Left colon (tissue), 2 donors: ENCODE results near the gene CCDC106. TPM values are rescaled to one million over a fixed set of nuclear protein-coding genes. Genes with fewer than 3 reads are reported as not detected.

Experiments
- ATAC-seq: fragments of 200-7000 bp; cut with Tn5 transposase; one replicate; pipeline ENCODE4 v1.9.1; 2020; ENCODE audit warnings: mild to moderate bottlenecking, moderate library complexity
- DNase-seq, 2 donors: peaks; one replicate each; pipeline ENCODE4 v3.0.0-alpha.2; 2020
- intact Hi-C, 2 donors: fragments of 100-400 bp; cut with DNase I in 1 of 2; cut with micrococcal nuclease in 1 of 2; formaldehyde crosslinking; loops; one replicate each; pipeline versions ENCODE4 v1.11.2 to v1.14.0; 2022; cut with DNase I, micrococcal nuclease
- total RNA-seq, 2 donors: library from RNA; stranded (reverse); fragmentation: NEBNext Ultra II Directional; extraction: Animal tissue kit (Norgen Biotek cat#: 25700); gene quantifications; one replicate each; pipeline ENCODE4 v1.2.1, GENCODE V29; 2021
- donor health status: DM: no; HTN: no; CAD: no.
- donor health status: DM: yes; HTN: yes; CAD: no.

Gene CCDC106
- total RNA-seq, 2 donors from 2014 or later = 6.2 to 6.7 TPM

- ATAC-seq = peak; percentile 88
- peak; percentile 97 to 98 for DNase-seq
- intact Hi-C loops = no loop called here
Measured at GRCh38 chr19:55674841-55675660, 27.0 kb downstream of the CCDC106 start, which contains the start of gene EPN1. Gene EPN1, plus strand, starts transcription at chr19:55675226. Its CDS starts 3,402 bp downstream, at chr19:55678628.

GRCh38 chr19:55675661-55676354 lies 27.8 kb downstream of the CCDC106 start:
- intact Hi-C loops = no loop called here
- peak; percentile 1 for ATAC-seq
- no peak for DNase-seq

GRCh38 chr19:55676383-55676782 lies 28.4 kb downstream of the CCDC106 start:
- intact Hi-C loops = no loop called here
- ATAC-seq = no peak
- DNase-seq = no peak

- ATAC-seq = no peak
- no peak for DNase-seq
- intact Hi-C loops = no loop called here
Measured at GRCh38 chr19:55676889-55677505, 29.0 kb downstream of the CCDC106 start.

- intact Hi-C loops = no loop called here
- DNase-seq (peak in 1 of 2 donors; percentile 49), ATAC-seq (peak; percentile 31)
Measured at GRCh38 chr19:55677572-55678028, 29.6 kb downstream of the CCDC106 start.

GRCh38 chr19:55678121-55678671 lies 30.2 kb downstream of the CCDC106 start:
- ATAC-seq = peak; percentile 17
- DNase-seq = peak; percentile 60 to 63
- intact Hi-C loops = no loop called here

GRCh38 chr19:55679343-55680257 lies 31.6 kb downstream of the CCDC106 start:
- ATAC-seq (no peak), DNase-seq (peak in 1 of 2 donors; percentile 27)
- intact Hi-C loops = no loop called here

- intact Hi-C loops = no loop called here
- DNase-seq (no peak), ATAC-seq (no peak)
Measured at GRCh38 chr19:55680339-55681130, 32.5 kb downstream of the CCDC106 start.

GRCh38 chr19:55681131-55682092 lies 33.4 kb downstream of the CCDC106 start:
- DNase-seq (no peak), ATAC-seq (no peak)
- intact Hi-C loops = no loop called here

- peak; percentile 64 to 76 for DNase-seq
- ATAC-seq = peak; percentile 60
- intact Hi-C loops = no loop called here
Measured at GRCh38 chr19:55683449-55684261, 35.6 kb downstream of the CCDC106 start.

GRCh38 chr19:55684946-55685681 lies 37.1 kb downstream of the CCDC106 start:
- intact Hi-C loops = no loop called here
- DNase-seq (peak in 1 of 2 donors; percentile 31), ATAC-seq (no peak)

GRCh38 chr19:55685776-55686175 lies 37.8 kb downstream of the CCDC106 start:
- no peak for ATAC-seq
- intact Hi-C loops = no loop called here
- DNase-seq = no peak

- ATAC-seq (no peak), DNase-seq (peak in 1 of 2 donors; percentile 36)
- intact Hi-C loops = no loop called here
Measured at GRCh38 chr19:55686311-55687050, 38.5 kb downstream of the CCDC106 start.
